ENCODE data around the gene FANCE. TPM values are rescaled to one million over a fixed set of nuclear protein-coding genes. Genes with fewer than 3 reads are reported as not detected.

Gene FANCE
- total RNA-seq, 1 experiment from 2014 or later: 6.9 TPM

DNA sequence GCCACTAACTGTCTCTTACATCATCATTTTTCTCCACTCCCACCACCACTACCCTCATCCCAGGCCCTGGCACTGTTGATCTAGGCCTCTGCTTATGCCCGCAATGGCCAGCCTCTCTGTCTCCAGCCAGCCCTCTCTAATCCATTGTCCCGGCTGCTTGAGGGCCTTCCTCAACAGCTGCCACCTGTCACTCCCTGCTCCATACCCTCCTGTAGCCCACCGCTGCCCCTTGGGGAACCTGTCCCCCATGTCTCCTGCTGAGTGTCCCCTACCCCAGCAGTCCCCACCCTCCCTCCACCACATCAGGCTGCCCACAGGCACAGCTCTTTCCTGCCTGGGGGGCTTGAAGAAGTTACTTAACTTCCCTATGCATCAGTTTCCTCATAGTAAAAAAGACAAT is 31.4 kb downstream of the FANCE start:
- no TSS peak for BruUV-seq (replicated peaks)
- POLR2A ChIA-PET (ENCODE audit: unreplicated experiment): no interaction called here

GRCh38 chr6:35483893-35484645 is 31.9 kb downstream of the FANCE start:
- Histone ChIP-seq H3K9me2 (ENCODE audit: insufficient read depth) (no peaks in the 10 kb centered on the region), H2AFZ (no peak overlapping the region), H3K4me1 (replicated peaks; ENCODE audit: insufficient read depth) (peaks cover 51% of the 10 kb centered on the region), H3F3A (ENCODE audit: insufficient read depth, low read depth) (peaks cover 41% of the 10 kb centered on the region), H3K4me3 (no peak overlapping the region), H3K27me3 (ENCODE audit: insufficient read depth, low read depth) (no peaks in the 10 kb centered on the region), H3K9me3 (ENCODE audit: insufficient read depth, low read depth) (no peaks in the 10 kb centered on the region), H3K79me2 (ENCODE audit: low read depth) (peaks cover 18% of the 10 kb centered on the region), H4K20me1 (ENCODE audit: insufficient read depth) (no peaks in the 10 kb centered on the region), H3K36me3 (ENCODE audit: low read depth) (no peaks in the 10 kb centered on the region), H3K4me2 (peak overlapping the region; percentile 98), H3K27ac (peak overlapping the region; percentile 99; the same call in 1 of the 2 replicates)
- BruUV-seq (replicated peaks): no TSS peak
- TF ChIP-seq, protein P1, sequence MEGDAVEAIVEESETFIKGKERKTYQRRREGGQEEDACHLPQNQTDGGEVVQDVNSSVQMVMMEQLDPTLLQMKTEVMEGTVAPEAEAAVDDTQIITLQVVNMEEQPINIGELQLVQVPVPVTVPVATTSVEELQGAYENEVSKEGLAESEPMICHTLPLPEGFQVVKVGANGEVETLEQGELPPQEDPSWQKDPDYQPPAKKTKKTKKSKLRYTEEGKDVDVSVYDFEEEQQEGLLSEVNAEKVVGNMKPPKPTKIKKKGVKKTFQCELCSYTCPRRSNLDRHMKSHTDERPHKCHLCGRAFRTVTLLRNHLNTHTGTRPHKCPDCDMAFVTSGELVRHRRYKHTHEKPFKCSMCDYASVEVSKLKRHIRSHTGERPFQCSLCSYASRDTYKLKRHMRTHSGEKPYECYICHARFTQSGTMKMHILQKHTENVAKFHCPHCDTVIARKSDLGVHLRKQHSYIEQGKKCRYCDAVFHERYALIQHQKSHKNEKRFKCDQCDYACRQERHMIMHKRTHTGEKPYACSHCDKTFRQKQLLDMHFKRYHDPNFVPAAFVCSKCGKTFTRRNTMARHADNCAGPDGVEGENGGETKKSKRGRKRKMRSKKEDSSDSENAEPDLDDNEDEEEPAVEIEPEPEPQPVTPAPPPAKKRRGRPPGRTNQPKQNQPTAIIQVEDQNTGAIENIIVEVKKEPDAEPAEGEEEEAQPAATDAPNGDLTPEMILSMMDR (conservative IDR thresholded peaks at IDR 0.05): no peak
- no peak for TF ChIP-seq EZH2 (IDR thresholded peaks at IDR 0.05; ENCODE audit: low read depth)
- DNase-seq: no peak
- ChIA-PET POLR2A (ENCODE audit: unreplicated experiment) (no interaction called here), CTCF (no interaction called here)
- intact Hi-C loops (cut with micrococcal nuclease; ENCODE audit: unreplicated experiment): loop anchor here (2.0 kb wide), 1 partner anchor 15 kb away; the partner anchor contains the start of gene RPL10A

More for the DNA sequence above, 31.4 kb downstream of the FANCE start:
- Histone ChIP-seq H3K27ac (no peak overlapping the region), H3K36me3 (ENCODE audit: low read depth) (no peaks in the 10 kb centered on the region), H3K4me2 (no peak overlapping the region), H3K9me2 (ENCODE audit: insufficient read depth) (no peaks in the 10 kb centered on the region), H2AFZ (no peak overlapping the region), H3K4me3 (no peak overlapping the region), H3K4me1 (replicated peaks; ENCODE audit: insufficient read depth) (peaks cover 45% of the 10 kb centered on the region), H3K9me3 (ENCODE audit: insufficient read depth, low read depth) (no peaks in the 10 kb centered on the region), H4K20me1 (ENCODE audit: insufficient read depth) (no peaks in the 10 kb centered on the region), H3K27me3 (ENCODE audit: insufficient read depth, low read depth) (no peaks in the 10 kb centered on the region), H3F3A (ENCODE audit: insufficient read depth, low read depth) (peaks cover 35% of the 10 kb centered on the region), H3K79me2 (ENCODE audit: low read depth) (peaks cover 14% of the 10 kb centered on the region)
- TF ChIP-seq, protein P1 (conservative IDR thresholded peaks at IDR 0.05): no peak
- TF ChIP-seq EZH2 (IDR thresholded peaks at IDR 0.05; ENCODE audit: low read depth): no peak
- intact Hi-C loops (cut with micrococcal nuclease; ENCODE audit: unreplicated experiment): no loop called here
- DNase-seq: no peak
- CTCF ChIA-PET: no interaction called here

DNA sequence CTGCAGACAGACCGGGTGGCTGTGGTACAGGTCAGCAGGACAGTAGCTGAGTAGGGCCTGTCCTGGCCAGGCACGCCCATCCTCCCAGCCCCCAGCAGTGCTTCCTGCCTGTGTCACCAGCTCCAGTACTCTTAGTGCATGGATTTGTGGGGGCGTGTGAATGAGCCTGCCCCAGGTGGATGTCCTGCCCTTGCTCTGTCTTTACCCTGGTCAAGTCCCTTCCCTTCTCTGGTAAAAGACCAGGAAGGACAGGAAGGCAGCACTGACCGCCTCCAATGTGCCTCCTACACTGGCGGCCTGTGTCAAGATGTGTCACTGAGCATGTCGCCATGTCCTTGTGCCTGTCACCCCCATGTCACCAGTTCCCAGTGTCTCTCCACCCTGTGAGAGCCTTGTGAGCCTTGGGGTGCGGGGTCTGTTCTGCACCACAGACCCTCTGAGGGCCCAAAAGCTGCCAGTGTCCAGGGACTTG is 32.8 kb downstream of the FANCE start:
- peaks cover 55% of the 10 kb centered on the region for H3K4me1 ChIP-seq (replicated peaks; ENCODE audit: insufficient read depth)
- intact Hi-C loops (cut with micrococcal nuclease; ENCODE audit: unreplicated experiment): loop anchor here (1.0 to 2.0 kb wide), 3 partner anchors 12 to 94 kb away; partner anchors contain the start of genes RPL10A and TEAD3
- no peaks in the 10 kb centered on the region for H3K27me3 ChIP-seq (ENCODE audit: insufficient read depth, low read depth)
- TF ChIP-seq, protein P1 (conservative IDR thresholded peaks at IDR 0.05): no peak
- H3K79me2 ChIP-seq (ENCODE audit: low read depth): peaks cover 24% of the 10 kb centered on the region
- H2AFZ ChIP-seq: no peak overlapping the region
- no peaks in the 10 kb centered on the region for H4K20me1 ChIP-seq (ENCODE audit: insufficient read depth)
- H3K9me2 ChIP-seq (ENCODE audit: insufficient read depth): no peaks in the 10 kb centered on the region
- H3K4me3 ChIP-seq: peak overlapping the region; percentile 58; the same call in 1 of the 2 replicates
- no peaks in the 10 kb centered on the region for H3K9me3 ChIP-seq (ENCODE audit: insufficient read depth, low read depth)
- no TSS peak for BruUV-seq (replicated peaks)
- DNase-seq: peak; percentile 70 to 78
- peak overlapping the region; percentile 98 for H3K4me2 ChIP-seq
- CTCF ChIA-PET: no interaction called here
- POLR2A ChIA-PET (ENCODE audit: unreplicated experiment): interaction anchor here (0.5 kb wide), 2 partner anchors 22 to 1060 kb away, joined by 3 to 7 read pairs; no protein-coding TSS in a partner anchor
- H3K36me3 ChIP-seq (ENCODE audit: low read depth): no peaks in the 10 kb centered on the region
- peaks cover 45% of the 10 kb centered on the region for H3F3A ChIP-seq (ENCODE audit: insufficient read depth, low read depth)
- H3K27ac ChIP-seq: peak overlapping the region; percentile 99
